DMS79 (cell line): ENCODE results near the gene SASH1.

ENCODE experiments used
- DNase-seq: peaks from one replicate; lab custom pipeline; 2025; lab: John Stamatoyannopoulos, UW

Gene SASH1

GRCh38 chr6:148432462-148433195, 90.0 kb downstream of the SASH1 start:
- DNase-seq, result no peak

- no peak for DNase-seq
Measured at GRCh38 chr6:148435386-148435785, 92.7 kb downstream of the SASH1 start.

GRCh38 chr6:148436466-148436865, 93.8 kb downstream of the SASH1 start:
- DNase-seq, result no peak

GRCh38 chr6:148438632-148439031, 96.0 kb downstream of the SASH1 start:
- no peak for DNase-seq

- DNase-seq, result no peak
Measured at GRCh38 chr6:148440016-148440415, 97.4 kb downstream of the SASH1 start.

GRCh38 chr6:148440877-148441453, 98.3 kb downstream of the SASH1 start:
- DNase-seq, result no peak

- no peak for DNase-seq
Measured at GRCh38 chr6:148441454-148441911, 98.8 kb downstream of the SASH1 start.

GRCh38 chr6:148443798-148444560, 101.3 kb downstream of the SASH1 start:
- no peak for DNase-seq

- no peak for DNase-seq
Measured at GRCh38 chr6:148445116-148445515, 102.5 kb downstream of the SASH1 start.

- DNase-seq, result no peak
Measured at GRCh38 chr6:148445620-148446019, 103.0 kb downstream of the SASH1 start.

- DNase-seq, result no peak
Measured at GRCh38 chr6:148446681-148447080, 104.0 kb downstream of the SASH1 start.

GRCh38 chr6:148447521-148448230, 105.0 kb downstream of the SASH1 start:
- no peak for DNase-seq

GRCh38 chr6:148448369-148449012, 105.9 kb downstream of the SASH1 start:
- no peak for DNase-seq

- DNase-seq, result no peak
Measured at GRCh38 chr6:148450866-148451265, 108.2 kb downstream of the SASH1 start.

GRCh38 chr6:148451690-148452089, 109.1 kb downstream of the SASH1 start:
- DNase-seq, result no peak

- DNase-seq, result no peak
Measured at GRCh38 chr6:148452876-148453275, 110.2 kb downstream of the SASH1 start.

GRCh38 chr6:148453906-148454305, 111.3 kb downstream of the SASH1 start:
- DNase-seq, result no peak

GRCh38 chr6:148455225-148455624, 112.6 kb downstream of the SASH1 start:
- no peak for DNase-seq

- DNase-seq, result no peak
Measured at GRCh38 chr6:148455674-148456558, 113.3 kb downstream of the SASH1 start.

- no peak for DNase-seq
Measured at GRCh38 chr6:148457137-148457842, 114.7 kb downstream of the SASH1 start.
